NCI-H524 (cell line): Measurements from ENCODE around the gene LASP1NB.

Experiments
- DNase-seq, 2 experiments: peaks; one replicate each; lab custom pipeline; 2025; lab: John Stamatoyannopoulos, UW

LASP1NB gene

GRCh38 chr17:38925263-38925995, at the start of gene LASP1NB:
TSS of gene LASP1NB (plus strand) at chr17:38925614.
- no peak for DNase-seq

DNA sequence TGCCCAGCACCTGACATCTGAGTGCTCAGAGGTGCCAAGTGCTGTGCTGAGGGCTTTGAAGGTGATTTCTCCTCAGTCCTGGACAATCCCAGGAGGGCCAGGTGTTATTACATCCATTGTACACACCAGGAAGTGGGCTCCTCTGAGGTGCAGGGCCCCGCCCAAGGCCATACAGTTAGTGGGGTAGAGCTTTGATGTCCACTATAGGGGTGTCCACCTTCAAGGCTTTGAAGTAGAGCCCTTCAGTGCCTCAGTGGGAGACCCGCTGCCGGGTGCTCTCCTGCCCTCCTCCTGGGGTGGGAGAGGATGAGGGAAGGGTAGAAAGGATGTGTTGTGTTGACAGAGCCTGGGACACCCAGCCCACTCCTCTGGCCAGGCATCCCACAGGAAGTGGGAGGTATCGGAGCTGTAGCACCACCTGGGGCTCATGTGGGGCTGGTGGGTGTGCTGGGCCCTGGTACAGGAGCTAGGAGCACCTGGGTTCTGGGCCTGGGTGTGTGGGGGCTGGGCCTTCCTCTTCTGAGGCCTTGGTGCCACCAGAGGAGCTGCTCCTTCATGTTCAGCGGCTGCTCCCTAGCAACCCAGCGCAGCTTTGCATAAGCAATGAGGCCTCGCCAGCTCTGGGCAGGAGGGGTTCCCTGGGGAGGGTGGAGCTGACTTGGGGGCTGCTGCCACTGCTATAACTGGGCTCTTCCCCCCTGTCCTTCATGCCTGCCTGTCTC, 48.1 kb upstream of the LASP1NB start:
- peak in 1 of 2 experiments; percentile 64 for DNase-seq

- DNase-seq, result peak in 1 of 2 experiments; percentile 56
These were observed 45.3 kb upstream of the LASP1NB start for GRCh38 chr17:38879878-38880665.

DNA sequence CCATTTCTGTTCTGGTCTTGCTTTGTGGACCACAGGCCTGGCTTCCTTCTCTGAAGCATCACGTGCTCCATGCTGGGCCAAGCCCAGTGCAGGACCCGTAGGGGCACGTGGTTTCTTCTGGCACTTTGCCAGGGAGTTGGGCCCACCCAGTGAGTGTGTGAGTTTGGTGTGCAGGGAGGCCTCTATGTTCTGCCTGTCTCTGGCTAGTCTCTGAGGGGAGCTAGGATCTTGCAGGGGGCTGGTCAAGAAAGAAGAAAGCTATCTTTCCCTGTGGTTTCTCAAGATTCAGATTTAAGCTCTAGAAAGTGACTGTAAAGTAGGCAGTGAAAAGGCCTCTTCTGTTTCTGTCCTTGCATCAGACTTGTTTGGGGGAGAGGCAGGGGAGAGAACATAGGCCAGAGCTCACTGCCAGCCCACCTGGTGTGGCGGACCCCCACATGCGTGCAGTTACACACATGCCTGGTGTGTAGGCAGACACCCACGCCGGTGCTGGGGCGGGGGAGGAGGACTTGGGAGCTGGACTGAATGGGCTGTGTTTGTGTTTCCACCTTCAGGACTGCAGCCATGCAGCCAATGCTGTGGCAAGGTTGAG, 43.7 kb upstream of the LASP1NB start:
- DNase-seq, result peak in 1 of 2 experiments; percentile 22

DNA sequence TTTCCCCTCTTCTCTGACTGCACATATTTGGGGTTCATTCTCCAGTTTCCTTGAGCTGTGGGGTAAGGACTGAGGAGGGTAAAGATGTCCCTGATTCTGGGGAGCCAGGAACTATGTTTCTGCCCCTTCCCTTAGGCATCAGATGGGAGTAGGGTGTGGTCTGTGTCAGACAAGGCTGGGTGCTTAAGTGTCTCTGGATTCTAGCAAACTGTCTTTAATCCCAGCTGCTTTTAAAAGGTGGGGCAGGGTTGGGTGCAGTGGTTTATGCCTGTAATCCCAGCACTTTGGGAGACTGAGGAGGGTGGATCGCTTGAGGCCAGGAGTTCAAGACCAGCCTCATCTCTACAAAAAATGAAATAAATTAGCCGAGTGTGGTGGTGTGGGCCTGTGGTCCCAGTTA, 42.5 kb upstream of the LASP1NB start:
- no peak for DNase-seq

DNA sequence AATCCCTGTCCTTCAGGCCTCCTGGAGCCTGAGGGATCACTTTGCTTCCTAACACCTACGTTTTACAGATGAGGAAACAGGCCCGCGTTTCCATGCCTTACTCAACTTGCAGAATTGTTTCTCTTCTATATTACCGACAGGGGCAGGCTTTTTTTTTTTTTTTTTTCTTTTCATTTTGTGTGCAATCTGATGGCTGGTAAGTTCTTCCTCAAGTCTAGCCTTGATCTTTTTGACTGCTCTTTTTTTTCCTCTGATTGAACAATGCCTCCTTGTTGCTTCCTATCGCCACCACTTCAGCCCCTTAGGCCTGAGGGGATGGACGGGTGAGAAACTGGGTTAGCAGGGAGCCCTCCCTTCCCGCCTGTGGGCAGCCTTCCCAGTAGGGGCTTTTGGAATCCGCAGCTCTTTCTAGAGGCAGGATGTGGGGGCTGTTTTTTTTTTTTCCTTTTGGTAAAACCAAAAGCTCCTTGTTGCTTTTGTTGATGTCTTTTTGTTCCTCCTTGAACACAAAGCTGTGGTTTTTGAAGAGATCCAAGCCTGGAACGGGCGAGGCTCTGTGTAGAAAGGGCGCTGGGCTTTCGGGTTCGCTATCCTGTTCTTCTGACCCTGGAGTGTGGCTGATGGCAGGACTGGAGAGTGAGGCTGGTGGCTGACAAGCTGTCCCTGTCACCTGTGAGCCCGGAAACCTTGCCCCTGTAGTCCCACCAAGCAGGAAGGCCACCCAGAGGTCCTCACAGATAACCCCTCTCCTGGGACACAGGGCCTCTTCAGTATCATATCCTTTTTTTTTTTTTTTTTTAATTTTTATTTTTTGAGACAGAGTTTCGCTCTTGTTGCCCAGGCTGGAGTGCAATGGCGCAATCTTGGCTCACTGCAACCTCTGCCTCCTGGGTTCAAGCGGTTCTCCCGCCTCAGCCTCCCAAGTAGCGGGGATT, 41.6 kb upstream of the LASP1NB start:
- DNase-seq, result no peak

DNA sequence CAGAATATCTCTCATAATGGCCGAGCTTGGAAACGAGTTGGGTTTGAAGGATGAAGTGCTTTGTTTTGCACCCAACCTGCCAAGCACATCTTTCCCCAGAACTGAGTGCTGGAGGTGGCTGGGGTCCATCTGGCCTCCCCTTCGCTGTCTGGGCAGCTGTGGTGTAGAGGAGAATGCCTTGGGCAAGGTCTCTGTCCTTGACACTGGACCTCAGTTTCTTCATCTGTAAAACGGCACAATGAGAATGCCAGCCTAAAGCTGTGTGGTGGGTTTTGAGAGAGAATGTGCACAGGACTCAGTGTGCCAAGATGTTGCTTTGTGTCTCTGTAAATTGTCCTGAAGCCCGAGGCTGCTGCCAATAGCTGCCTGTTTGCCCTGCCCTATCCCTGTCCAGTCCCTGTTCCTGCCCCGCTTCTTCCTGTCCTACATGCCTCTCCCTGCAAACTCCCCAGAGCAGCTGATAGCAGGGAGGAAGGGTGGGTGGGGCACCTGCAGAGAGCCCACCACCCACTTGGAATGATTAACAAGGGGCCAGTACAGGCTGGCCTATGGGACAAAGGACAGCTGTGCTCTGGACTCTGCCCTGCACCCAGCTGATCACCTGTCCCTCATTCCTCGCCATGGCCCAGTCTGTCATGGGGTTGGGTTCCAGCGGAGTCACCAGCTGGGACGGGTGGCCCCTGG, 40.2 kb upstream of the LASP1NB start:
- peak in 1 of 2 experiments; percentile 48 for DNase-seq

- DNase-seq, result peak; percentile 96 to 99
These were observed 39.4 kb upstream of the LASP1NB start for GRCh38 chr17:38885728-38886642.

DNA sequence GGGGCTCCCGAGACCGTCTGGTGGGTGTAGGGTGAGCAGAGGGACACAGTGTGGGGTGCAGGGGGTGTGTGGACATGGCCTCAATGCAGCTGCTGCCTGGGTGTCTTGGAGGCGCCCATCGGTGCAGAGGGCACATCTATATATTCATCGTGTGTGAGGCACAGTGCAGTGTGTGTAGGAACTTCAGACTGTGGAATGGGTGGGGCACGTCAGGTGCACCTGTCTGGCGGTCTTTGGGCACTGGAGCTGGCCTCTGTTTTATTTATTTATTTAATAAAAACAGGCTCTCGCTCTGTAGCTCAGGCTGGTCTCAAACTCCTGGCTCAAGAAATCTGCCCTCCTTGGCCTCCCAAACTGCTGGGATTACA, 38.8 kb upstream of the LASP1NB start:
- DNase-seq, result no peak

DNA sequence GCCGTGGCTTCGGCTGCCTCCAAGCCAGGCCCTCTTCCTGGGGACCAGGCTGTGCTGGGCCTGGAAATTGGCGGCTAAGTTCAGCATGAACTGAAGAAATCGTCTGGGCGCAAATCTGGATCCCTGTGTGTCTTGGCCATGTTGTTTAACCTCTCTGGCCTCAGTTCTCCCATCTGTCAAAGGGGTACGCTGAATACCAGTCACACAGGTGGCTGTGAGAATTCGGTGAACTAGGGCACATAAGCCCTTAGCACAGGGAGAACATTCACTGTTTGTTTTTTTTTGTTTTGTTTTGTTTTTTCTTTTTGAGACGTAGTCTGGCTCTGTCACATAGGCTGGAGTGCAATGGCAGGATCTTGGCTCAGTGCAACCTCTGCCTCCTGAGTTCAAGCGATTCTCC, 36.6 kb upstream of the LASP1NB start:
- DNase-seq, result no peak

GRCh38 chr17:38889745-38890409, 35.5 kb upstream of the LASP1NB start:
- no peak for DNase-seq

DNA sequence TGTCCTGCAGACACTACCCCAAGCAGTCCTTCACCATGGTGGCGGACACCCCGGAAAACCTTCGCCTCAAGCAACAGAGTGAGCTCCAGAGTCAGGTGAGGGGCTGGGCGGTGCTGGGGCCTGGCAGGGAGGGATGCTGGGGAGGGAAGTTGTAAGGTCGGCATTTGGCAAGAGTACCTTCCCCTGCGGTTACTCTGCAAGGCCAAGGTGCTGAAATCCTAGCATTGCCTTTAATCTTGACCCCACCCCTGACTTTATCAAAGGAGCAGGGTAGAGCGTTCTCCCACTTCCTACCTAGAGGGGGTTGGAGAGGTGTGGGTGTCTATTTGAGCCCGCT, 35.0 kb upstream of the LASP1NB start:
- no peak for DNase-seq

DNA sequence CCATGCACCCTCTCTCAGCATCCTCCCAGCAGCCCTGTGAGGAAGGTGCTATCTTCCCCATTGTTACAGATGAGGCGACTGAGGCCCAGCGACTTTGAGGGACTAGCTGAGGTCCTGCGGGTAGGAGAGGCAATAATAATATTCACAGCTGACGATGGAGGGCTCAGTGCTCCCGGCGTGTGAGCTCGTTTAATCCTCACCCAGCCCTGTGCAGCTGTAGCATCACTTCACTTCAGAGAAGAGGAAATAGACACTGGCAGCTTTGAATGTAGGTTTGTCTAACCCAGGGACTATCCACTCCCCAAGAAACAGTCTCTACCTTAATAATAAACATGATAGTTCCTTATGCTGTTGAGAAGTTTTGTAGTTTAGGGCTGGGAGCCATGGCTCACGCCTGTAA, 34.0 kb upstream of the LASP1NB start:
- peak in 1 of 2 experiments; percentile 33 for DNase-seq

DNA sequence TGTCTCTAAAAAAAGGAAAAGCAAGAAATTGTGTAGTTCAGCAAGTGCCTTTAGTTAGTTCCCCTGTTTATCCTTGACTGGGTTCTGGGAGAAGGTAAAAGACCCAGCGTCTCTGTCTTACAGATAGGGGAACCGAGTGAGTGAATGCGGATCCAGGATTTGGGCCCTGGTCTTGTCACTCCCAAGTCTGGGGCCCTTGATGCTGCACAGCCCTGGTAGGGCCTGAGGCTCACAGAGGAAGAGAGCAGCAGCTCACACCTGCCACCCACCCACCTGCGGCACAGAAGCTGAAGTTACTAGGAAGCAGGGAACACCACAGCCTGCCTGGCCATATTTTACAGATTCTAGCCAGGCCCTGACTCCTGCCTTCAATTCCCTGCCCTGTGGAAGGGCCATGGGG, 33.3 kb upstream of the LASP1NB start:
- DNase-seq, result no peak

DNA sequence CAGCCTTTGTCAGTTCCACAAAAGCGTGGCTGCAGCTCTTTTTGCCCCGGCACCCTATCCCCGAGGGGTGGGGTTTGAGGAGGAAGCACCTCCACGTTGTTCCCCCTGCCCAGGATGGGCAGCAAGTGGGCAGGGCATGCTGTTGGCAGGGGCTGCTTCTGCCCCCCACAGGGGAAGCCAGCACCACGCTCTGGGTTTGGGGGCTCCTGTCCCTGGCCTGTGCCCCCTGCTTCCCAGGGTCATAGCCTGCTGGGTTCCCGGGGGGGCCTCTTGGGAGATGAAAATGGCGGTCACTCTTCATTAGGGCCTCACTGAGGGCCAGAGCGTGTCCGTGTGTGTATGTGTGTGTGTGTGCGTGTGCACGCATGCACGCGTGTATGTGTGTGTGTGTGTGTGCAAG, 32.8 kb upstream of the LASP1NB start:
- no peak for DNase-seq

DNA sequence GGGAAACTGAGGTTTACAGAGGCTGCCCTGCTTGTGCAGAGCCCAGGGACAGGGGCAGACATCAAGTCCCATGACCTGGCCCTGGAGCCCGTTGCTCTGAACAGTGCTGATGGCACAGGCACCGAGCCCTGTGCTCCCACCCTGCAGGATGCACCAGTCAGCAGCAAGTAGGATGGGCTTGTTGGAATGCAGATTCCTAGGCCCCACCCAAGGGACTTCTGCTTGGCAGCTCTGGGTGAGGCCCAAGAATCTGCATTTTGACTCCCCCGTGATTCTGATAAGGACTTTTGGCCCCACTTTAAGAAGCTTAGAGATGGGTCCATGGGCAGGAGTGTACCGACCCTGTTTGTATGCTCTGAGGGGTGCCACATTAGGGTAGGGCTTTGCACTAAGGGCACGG, 32.3 kb upstream of the LASP1NB start:
- no peak for DNase-seq

- DNase-seq, result no peak
These were observed 31.8 kb upstream of the LASP1NB start for GRCh38 chr17:38893607-38894006.

GRCh38 chr17:38894276-38894675, 31.1 kb upstream of the LASP1NB start:
- no peak for DNase-seq

DNA sequence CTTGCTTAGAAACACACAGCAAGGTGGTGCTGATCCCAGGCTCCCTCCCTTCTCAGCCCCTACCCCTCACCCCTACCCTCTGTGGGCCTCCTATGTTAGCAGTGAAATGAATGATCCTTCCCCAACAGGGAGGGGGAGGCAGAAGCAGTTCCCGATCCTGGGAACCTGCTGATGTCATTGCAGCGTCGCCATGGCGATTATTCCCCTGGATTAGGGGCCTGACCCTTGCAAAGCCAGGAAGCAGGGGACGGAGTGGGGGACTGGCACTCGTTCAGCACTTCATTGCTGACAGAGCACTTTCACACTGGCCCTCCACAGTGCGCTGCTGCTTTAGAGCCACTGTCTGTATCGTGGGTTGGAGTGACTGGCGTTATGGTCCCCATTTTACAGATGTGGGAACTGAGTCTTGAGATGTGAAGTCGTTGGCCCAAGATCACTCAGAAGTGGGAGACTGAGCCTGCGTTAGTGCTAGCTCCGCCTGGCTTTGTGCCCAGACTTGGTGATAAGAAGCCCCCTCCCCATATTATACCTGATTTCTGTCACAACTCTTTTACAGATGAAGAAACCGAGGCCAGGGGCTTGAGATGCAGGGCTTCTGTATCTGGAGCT, 29.0 kb upstream of the LASP1NB start:
- DNase-seq, result no peak
